Iris pigment epithelial cell (primary cell): Measurements from ENCODE around the gene PAPOLB.

Source experiments
- DNase-seq: peaks from one replicate; pipeline ENCODE4 v3.0.0-alpha.2; 2011; ENCODE audit warnings: low read depth

The PAPOLB gene

DNA sequence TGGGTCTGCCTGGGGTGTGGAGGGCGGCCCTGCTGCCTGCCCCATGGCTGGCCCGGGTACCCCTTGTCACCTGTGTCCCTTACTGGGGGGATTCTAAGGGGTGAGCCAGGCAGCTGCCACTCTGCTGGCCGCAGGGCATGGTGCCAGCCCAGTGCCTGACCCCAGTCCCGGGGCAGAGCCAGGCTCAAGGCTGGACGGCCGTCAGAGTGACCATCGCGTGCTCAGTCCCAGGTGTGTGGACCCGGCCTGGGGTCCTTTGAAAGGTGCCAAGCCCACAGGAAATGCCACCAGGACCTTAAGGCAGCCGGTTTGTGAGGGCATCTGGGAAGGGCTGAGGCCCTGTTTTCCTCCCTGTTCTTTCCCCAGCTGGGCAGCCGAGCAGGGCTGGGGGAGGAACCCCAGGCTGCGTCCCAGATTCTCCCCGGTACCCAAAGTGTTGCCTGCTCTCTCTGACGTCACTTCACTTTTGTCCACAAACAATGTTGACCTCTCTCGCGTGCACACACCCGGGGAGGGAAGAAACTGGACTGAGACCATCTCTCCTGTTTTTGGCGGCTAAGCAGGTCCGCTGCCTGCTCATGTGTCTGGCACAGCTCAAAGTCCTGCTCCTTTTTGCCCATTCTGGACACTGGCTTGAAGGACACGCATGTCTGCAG lies 37.6 kb downstream of the PAPOLB start:
- no peak for DNase-seq

DNA sequence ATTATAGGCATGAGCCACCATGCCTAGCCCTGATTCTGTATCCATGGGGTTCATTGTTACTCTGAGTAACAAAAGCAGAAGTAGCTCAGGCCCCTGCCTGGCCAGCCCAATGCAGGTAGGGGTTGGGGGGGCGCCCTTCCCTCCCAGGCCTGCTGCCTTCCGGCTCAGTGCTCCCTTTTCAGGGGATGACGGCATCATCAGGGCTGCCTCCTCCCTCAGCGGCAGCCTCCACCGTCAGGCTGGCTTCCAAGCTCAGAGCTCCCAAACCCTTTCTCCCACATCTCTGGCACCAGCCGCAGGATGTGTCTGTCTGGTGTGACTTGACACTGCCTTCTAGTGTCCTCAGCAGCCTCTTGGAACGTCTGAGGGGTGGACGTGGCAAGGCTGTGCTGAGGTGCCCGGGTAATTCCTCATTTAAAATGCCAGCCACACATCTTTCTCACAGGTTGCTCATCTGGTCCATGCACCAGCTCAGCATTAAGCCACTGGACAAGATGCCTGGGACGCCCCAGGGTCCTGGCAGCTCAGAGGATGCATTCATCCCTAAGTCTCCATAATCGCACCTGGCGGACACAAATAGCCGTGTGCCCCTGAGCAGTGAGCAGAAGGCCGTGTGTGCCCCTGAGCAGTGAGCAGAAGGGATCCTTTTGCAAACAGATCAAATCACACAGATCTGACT lies 38.2 kb downstream of the PAPOLB start:
- no peak for DNase-seq

DNA sequence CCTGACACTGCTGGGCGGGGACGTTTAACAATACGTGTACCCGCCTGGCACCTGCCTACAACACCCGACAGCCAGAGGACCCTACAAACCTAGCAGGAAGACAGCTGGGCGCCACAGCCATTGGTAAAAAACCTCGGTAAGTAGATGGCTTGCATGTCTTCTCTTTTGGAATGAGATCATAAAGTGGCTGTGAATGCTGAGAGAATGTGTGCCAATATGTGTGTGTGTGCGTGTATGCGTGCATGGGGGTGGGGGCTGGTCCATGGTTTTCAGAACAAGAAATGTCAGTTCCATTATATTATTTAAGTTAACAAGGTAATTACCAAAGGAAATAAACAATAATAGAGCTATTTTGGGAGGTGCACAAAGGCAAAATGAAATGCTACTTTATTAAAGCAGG lies 39.2 kb downstream of the PAPOLB start:
- DNase-seq, result no peak

DNA sequence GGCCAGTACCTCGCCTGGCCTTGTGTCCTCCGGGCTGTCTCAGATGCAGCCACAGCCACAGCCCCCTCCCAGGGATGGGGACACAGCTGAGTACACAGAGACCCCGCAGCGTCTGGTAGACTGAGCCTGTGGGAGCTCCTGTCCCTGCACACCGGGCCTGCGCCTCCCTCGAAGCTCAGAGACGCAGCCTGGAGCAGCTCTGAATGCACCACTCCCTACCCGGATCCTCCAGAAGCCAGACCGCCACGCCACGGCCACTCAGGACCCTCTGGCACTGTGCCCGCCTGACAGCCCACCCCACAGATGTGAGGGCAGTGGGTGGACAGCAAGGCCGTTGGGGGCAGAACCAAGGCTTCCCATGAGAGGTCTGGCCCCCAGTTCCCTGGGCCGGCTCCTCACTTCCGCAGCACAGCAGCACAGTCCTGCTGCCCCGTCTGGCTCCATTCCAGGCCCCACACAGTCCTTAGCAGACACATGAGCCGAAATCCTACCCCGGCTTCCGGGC lies 40.8 kb downstream of the PAPOLB start:
- no peak for DNase-seq

DNA sequence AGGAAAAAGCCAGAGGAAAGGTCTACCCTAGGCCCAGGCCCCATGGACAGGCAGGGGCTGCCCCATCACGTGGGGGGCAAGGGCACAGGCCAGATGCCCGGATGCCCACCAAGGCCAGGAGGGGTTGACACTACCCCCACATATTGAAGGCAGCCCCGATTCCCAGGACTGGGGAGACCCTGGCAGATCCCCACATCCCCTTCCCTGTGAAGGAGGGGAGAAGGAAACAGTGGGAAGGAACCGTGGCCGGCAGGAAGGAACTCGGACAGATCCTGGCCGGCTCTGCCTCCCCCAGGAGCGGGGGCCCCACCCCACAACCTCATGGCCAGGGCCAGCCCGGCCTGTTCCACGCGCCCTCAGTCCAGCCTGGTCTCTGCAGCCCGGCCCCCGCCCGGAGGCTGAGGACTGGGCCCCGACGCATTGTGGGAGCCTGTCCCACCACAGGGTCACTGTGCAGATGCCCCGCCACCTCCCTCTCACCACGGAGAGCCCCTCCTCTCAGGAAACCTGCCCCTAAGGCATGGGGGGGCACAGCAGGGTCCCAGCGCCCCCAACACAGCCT lies 41.3 kb downstream of the PAPOLB start:
- no peak for DNase-seq

DNA sequence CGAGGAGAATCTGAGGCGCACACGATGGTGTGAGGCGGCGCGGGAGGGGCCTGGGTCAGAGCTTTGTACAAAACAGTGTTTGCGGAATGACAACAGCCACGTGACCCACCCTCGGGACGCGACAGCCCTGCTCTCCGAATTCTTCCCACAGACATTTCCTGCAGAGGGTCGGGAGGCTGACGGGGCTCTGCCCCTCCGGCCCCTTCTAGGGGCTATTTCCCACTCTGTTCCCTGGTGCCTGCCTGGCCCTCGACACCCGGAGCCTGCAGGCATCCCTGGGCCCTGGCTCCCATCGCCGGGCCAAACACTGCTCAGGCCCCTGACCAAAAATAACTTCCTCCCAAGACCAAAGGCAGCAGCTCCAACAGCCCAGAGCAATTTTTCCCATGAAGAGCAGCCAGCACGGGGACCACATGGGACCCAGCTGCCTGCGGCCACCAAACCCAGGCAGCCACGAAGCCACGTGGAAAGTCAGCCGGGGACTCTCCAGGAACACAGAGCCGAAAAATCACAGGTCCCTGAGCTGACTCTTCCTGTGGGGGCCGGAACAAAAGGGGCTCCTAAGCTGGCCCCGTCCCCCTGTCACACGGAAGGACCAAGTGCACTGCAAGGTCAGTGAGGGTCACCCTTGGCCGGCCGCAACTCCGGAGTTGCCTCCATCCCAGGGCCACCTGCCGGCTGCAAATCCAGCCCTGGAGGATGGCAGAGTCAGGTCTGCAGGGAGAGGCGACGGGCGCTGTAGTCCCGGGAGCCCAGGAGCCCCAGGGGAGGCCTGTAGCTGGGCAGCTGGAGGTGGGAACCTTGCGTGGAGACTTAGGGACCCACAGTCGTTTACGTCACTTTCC lies 42.0 kb downstream of the PAPOLB start:
- DNase-seq, result no peak

DNA sequence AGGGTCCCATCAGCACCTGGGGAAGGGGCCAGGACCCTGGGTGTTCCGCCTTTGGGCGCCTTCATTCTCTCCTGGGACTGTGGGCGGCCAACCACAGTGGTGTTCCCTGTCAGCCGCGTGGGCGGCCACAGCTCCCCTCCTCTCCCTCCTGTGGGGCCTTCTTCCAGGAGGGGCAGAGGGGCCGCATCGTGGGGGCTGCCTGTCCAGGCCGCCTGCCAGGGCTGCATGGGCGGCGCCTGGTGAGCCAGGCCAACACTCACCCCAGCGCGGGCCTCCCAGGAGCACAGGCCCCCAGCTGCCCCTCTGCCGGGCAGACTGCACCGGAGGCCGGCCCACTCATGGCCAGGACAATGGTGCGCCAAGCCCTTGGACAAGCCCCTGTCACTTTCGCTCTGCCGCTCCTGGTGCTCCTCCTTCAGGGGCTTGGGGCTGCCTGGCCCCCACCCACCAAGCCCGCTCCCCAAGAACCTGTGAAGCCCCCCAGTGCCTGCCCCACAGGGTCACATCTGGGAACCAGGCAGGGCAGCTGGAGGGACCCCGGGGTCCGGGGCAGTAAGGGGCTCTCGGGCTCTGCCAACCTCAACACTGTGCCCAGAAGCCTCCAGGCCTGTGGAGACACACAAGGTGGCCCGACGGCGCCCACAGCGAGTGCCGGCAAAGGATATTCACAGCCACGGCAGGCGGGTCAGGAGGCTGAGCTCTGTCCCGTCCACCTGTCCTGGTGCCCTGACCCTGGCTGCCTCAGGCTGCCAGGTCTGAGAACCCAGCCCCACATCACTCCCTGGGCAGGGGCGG lies 43.6 kb downstream of the PAPOLB start:
- no peak for DNase-seq

DNA sequence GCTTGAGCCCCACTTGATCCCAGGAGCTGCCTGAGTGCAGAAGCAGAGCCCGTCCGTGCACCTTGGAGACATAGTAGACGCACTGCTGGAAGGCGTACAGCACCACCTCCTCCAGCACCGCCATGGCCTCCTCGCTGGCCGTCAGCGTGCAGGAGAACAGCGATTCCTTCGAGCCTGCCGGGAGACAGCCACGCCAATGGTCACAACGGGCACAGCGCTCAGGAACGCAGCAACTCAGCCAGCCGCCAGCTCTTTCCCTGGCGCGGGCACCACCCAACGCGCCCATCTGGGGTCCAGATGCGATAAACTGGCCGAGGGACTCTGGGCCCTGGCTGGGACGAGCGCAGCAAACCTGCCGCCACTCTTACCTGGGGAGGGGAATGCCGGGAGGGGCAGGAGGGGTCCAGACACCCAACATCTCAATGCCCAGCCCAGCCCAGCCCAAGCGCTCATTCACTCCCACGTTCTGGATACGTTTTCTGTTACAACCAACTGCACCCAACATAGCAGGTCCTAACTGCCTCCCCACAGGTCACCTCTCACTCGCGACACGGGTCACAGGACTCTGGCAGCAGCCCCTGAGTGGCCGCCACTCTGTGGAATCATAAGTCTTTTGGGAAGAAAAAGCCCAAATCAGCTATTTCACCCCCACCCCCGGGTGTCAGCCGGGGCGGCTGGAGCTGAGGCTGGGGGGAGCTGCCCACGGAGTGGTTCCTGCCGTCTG lies 44.5 kb downstream of the PAPOLB start:
- DNase-seq, result no peak

DNA sequence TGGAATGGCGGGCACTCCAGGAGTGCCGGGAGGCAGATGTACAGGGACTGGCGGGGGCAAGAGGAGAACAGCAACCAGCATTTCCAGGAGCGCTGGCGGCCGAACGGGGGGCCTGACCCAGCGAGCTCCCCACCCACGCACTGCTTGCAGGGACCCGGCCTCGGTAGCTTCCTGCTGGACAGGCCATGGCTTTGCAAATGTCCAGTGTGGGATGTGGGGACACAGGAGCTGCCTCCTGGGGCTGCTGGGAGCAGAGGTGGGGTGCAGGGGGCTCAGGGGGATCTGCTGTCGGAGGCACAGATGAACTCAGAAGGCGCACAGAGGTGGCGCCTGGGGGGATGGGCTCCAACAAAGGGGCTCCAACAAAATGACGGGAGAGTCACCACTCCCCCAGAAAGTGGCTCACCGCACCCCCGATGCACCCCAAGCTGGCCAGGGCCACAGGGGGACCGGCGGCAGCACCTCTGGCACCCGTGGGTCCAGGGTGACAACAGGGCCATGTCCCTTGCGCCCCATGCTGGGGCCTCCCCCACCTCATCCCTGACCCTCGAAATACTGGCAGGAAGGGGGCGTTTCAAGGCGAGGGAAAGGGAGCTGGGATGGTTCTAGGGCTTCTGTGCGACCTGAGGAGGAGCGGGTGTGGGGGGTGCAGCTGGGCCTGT lies 45.3 kb downstream of the PAPOLB start:
- no peak for DNase-seq

DNA sequence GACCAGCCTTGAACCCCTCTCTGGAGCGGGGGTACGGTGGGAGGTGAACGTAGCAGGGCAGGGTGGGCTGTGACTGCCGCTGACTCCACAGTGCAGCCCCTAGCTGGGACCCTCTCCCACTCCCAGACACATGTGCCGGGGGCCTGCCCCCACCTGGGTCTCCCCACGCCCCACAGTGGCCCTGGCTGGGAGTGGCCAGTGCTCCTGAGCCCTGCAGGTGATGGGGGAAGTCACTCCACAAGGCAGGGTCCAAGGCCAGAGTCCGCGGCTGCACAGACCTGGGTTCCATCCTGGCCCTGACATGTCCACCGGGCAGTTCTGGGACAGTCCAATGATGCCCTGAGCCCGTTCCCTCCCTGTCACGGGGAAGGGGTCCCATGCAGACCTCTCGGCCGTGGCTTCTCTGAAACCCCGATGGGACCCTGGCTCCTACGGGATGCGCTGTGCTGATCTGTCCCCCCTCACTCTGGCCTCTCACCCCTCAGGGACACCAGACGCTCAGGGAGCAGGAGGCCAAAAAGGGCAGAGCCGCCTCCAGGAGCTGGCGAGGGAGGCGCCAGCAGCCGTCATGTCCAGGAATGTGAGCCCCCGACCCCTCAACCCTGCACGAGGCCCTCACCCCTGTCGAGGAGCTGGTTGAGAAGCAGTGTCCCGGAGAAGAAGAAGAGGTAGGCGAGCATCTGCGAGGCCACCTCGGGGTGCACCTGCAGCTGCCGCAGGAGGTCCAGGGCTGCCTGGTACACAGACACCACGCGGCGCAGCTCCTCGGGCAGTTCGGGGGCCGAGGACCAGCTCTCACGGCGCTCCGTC lies 46.0 kb downstream of the PAPOLB start:
- no peak for DNase-seq

DNA sequence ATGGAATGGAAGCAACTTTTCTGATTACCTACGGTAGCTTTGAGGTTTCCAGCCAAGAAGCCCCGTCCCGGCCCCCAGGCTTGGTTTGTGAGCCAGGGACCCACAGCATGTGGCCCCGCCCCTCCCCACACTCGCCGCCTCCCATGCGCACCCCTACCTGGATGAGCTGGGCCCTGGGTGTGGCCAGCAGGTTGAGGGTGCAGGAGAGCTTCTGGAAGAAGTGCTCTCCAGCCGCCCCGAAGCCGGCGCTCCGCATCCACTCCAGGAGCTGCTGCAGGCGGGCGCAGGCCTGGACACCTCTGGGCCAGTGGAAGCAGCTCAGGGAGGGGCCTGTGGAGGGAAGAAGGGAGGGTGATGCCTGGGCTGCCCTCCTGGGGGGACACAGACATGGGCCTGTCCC lies 46.7 kb downstream of the PAPOLB start:
- DNase-seq, result no peak

DNA sequence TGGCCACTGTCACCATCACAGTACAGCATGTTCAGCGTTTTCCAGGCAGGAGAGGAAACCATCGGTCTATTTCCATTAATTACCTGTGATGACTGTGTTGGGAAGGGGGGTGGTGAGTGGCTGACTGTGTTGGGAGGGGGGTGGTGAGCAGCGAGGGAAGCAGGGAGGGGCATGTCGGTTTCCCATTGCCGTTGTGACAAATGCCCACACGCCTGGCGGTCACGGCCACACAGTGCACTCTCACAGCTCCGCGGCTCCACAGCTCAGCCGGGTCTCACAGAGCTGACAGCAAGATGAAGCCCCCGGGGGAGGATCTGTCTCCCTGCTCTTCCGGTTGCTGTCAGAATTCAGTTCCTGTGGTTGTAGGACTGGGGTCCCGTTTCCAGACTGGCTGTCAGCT lies 47.4 kb downstream of the PAPOLB start:
- no peak for DNase-seq

DNA sequence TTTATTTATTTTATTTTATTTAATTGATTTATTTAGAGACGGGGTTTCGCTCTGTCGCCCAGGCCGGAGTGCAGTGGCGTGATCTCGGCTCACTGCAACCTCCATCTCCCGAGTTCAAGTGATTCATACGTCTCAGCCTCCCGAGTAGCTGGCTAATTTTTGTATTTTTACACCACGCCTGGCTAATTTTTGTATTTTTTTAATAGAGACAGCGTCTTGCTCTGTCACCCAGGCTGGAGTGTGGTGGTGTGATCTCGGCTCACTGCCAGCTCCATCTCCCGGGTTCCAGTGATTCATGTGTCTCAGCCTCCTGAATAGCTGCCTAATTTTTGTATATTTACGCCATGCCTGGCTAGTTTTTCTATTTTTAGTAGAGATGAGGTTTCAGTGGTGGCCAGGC lies 52.2 kb downstream of the PAPOLB start:
- no peak for DNase-seq

DNA sequence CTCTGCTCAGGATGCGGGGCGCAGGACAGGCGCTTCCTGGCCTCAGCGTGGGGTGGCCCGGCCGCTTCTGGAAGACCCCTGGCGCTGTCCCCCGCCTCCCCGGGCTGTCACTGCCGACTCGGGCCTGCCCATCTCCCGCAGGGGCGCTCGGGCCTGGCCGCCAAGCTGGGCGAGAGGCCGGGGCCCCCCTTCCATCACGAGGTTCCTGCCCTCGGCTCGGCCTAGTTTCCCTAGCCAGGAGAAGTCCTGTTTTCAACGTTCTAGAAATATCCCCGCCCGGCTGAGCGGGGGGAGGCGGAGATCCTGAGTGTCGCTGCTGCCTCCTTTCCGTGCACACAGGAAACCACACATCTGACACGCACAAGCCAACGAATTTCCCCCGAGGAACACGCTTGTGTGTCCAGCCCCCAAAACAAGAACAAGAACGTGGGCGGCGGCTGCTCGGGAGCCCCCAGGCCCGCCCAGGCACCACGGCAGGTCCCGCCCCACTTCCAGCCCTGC lies 52.7 kb downstream of the PAPOLB start:
- DNase-seq, result no peak

DNA sequence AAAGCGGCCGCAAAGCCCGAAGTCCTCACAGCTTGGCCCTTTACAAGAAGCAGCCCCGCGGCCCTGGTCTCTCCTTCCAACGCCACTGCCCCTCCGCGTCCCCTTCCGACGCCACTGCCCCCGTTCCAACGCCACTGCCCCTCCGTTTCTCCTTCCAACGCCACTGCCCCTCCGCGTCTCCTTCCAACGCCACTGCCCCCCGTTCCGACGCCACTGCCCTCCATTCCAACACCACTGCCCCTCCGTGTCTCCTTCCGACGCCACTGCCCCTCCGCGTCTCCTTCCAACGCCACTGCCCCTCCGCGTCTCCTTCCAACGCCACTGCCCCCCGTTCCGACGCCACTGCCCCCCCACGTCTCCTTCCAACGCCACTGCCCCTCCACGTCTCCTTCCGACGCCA lies 53.3 kb downstream of the PAPOLB start:
- DNase-seq, result no peak

DNA sequence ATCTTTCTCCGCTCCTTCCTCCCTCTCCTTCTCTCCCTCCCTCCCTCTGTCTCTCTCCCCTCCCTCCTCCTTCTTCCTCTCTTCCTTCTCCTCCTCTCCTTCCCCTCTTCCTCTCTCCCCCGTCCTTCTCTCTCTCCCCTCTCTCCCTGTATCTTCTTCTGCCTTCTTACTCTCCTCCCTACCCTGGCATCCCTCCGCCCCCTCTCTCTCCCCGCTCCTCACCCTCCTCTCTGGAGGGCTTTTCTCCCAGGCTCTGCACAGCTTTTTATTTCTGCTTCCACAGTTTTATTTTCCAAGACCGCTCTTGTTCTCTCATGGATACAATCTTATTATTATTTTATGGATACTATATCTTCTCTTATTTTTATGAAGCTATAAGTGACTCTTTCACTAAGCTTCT lies 53.8 kb downstream of the PAPOLB start:
- no peak for DNase-seq
